Measurements from ENCODE around the gene DNAH17.

GRCh38 chr17:78525511-78526160, 51.6 kb downstream of the DNAH17 start:
- no peak for TF ChIP-seq TBL1XR1 (IDR thresholded peaks at IDR 0.05; ENCODE audit: borderline replicate concordance, low read length, partially characterized antibody)
- no peak for TF ChIP-seq CTCF (CRISPR knock-in tag; IDR thresholded peaks at IDR 0.05)
- no peak for TF ChIP-seq DBP (CRISPR knock-in tag; IDR thresholded peaks at IDR 0.05; ENCODE audit: not compliant biosample characterization)
- no peak for TF ChIP-seq PAWR (CRISPR knock-in tag; IDR thresholded peaks at IDR 0.05; ENCODE audit: borderline replicate concordance)
- no peak for TF ChIP-seq ZNF713 (CRISPR knock-in tag; IDR thresholded peaks at IDR 0.05)
- TF ChIP-seq ZNF343 (CRISPR knock-in tag; IDR thresholded peaks at IDR 0.05), result no peak
- no peak for TF ChIP-seq ZFP41 (CRISPR knock-in tag; IDR thresholded peaks at IDR 0.05; ENCODE audit: borderline replicate concordance)
- TF ChIP-seq ATF7 (IDR thresholded peaks at IDR 0.05), result no peak
- TF ChIP-seq ATF7 (CRISPR knock-in tag; IDR thresholded peaks at IDR 0.05), result no peak
- TF ChIP-seq SP4 (CRISPR knock-in tag; IDR thresholded peaks at IDR 0.05), result no peak
- no peak for TF ChIP-seq ZNF3 (CRISPR knock-in tag; IDR thresholded peaks at IDR 0.05)
- no peak for TF ChIP-seq ZBTB10 (CRISPR knock-in tag; IDR thresholded peaks at IDR 0.05; ENCODE audit: borderline replicate concordance)
- no peak for TF ChIP-seq NFIB (CRISPR knock-in tag; IDR thresholded peaks at IDR 0.05; ENCODE audit: borderline replicate concordance)

Data from HepG2 (cell line).